NCI-H69 (cell line): ENCODE measurements around the gene TIMELESS.
"Not testable (repeated sequence)": the region's sequence is repeated elsewhere in the genome, so short reads cannot be mapped to it uniquely, and the experiment has no call there.

Experiments used
- DNase-seq: peaks from one replicate; lab custom pipeline; 2025; lab: John Stamatoyannopoulos, UW

Gene TIMELESS

GRCh38 chr12:56448860-56449621, at the start of gene TIMELESS:
Gene TIMELESS, minus strand, starts transcription at chr12:56449426. Its CDS starts 15,256 bp downstream, at chr12:56434170.
- peak; percentile 97 for DNase-seq

DNA sequence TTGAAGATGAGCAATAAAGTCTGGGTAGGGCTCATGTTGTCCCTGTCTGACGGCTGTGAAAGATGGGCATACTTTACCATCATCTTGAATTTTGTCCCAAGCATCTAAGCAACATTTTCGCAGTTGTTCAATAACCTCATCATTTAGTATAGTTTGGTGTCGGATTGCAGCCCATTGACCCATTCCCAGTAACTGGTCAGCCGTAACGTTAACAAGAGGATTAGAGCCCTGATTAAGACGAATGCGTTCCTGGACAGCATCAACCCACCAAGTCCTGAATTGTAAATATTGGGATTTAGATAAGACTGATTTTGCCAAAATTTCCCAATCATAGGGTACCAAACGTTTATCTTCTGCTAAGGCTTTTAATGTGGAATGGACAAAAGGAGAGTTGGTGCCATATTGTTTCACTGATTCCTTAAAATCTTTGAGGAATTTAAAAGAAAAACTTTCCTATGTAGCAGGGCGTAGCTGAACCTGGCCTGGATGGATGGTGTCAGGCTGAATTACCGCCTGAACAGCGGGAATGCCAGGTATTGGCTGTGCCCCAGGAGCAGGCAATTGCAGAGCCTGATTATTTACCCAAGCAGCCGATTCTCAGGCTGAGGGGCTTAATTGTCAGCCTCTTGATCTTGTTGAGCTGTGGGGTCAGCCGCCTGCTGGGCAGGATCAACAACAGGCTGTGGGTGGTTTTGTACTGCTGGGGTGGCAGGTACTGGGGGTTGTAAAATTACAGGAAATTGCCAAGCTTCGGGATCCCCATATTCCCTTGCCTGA, 49.1 kb upstream of the TIMELESS start:
- DNase-seq, result peak; percentile 95

- DNase-seq, result peak; percentile 50
Measured at GRCh38 chr12:56496704-56497103, 47.5 kb upstream of the TIMELESS start.

- not testable (repeated sequence) for DNase-seq
Measured at GRCh38 chr12:56494481-56494880, 45.3 kb upstream of the TIMELESS start.

- DNase-seq, result not testable (repeated sequence)
Measured at GRCh38 chr12:56494106-56494415, 44.8 kb upstream of the TIMELESS start.

DNA sequence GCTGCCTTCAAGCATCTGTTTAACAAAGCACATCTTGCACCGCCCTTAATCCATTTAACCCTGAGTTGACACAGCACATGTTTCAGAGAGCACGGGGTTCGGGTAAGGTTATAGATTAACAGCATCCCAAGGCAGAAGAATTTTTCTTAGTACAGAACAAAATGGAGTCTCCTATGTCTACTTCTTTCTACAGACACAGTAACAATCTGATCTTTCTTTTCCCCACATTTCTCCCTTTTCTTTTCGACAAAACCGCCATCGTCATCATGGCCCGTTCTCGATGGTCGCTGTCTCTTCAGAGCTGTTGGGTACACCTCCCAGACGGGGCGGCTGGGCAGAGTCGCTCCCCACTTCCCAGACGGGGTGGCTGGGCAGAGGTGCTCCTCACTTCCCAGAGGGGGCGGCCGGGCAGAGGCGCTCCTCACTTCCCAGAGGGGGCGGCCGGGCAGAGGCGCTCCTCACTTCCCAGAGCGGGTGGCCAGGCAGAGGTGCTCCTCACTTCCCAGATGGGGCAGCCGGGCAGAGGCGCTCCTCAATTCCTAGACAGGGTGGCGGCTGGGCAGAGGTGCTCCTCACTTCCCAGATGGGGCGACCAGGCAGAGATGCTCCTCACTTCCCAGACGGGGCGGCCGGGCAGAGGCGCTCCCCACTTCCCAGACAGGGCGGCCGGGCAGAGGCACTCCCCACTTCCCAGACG, 44.3 kb upstream of the TIMELESS start:
- DNase-seq, result not testable (repeated sequence)

DNA sequence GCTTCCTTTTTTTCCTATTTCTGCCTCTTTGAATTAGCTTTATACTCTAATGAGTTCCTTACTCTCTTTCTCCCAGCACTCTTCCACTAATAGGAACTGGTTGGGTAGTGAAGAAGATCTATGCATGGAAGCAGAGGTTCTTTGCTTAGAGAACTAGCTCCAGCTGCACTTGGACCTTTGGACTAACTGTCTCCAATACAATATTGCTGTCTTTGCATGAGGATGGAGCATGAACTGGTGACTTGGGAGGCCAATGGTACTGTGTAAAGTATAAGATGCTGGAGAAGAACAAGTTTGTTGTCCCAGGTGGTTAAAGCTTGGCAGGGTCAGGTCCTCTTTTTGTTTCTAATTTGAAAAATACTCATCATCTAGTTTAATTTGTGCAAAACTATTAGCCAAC, 41.1 kb upstream of the TIMELESS start:
- DNase-seq, result no peak

DNA sequence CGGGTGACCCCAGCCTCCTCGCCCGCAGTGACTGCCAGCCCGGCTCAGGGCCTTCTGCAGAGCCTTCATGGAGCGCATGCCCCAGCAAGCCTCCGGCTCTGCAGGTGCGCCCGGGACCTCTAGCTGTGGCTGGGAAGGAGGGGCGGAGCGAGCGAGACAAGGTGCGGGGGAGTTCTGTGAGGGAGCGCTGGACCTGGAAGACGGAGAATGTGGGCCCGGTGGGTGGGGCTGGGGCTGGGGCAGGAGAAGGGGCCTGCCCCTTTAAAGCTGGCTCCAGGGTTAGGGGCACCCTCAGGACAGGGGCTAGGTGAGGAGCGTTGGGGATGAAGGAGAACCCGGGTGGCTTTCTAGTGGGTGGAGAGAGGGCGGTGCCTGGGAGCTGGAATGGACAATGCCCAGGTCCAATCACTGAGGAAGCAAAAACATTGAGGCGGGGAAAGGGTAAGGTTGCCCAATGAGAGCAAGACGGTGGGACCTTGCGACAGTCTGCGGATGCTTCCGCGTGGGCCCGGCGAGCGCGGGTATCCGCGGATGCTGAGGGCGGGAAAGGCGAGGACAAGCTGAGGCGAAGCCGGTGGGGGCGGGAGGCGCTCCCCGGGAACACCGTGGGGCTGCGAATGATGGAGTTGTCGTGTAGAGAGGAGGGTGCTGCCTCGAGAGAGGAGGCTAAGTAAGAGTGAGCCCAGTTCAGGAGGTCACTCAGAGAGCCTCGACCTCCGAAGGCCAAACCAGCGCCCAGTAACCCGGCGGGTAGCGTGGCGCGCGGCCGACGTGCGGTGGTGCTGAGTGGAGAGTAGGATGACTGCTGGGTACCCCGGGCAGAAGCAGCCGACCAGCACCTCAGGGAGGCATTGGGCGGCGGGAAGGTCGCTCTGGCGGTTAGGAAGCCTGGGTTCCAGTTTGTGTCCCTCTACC, 39.1 kb upstream of the TIMELESS start, which contains the start of gene GLS2:
Gene GLS2 (minus strand): TSS at position 121 of the 915 bp plus-strand sequence. CDS start 43 bp downstream, at position 78.
- peak; percentile 84 for DNase-seq

- DNase-seq, result peak; percentile 81
Measured at GRCh38 chr12:56487448-56488040, 38.3 kb upstream of the TIMELESS start.

GRCh38 chr12:56486694-56487093, 37.5 kb upstream of the TIMELESS start:
- DNase-seq, result no peak

DNA sequence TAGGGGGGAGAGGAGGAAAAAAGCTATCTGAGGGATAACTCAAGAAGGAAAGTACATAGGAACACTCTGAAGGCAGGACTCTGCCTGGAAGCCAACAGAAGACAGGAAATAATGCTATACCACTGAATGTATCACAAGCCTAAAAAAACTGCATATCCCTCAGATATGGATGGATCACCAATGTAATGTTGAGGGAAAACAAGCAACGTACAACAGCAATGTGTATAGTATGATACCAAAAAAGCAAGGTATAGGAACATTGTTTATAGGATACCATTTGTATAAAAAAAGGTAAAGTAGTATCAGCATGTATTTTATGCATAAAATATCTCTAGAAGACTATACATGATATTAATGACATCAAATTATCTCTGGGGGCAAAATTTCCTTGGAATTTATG, 35.3 kb upstream of the TIMELESS start:
- no peak for DNase-seq

DNA sequence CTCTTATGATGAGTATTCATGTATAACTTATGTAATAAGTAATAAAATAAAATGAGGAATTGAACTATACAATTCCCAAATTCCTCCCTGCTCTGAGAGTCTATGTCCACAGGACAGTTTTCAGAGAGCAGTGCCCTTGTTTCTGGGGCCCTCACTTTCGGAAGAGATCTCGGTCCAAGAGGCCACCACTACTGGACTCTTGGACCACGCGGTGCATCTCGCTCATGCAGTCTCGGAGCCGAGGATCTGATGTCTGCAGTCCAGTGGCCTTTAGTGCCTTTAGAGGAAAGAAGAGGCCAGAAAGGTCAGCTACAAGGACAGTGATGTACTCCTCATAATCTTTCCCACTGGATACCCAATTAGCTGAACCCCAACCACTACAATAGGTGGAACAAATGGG, 30.4 kb upstream of the TIMELESS start:
- no peak for DNase-seq

DNA sequence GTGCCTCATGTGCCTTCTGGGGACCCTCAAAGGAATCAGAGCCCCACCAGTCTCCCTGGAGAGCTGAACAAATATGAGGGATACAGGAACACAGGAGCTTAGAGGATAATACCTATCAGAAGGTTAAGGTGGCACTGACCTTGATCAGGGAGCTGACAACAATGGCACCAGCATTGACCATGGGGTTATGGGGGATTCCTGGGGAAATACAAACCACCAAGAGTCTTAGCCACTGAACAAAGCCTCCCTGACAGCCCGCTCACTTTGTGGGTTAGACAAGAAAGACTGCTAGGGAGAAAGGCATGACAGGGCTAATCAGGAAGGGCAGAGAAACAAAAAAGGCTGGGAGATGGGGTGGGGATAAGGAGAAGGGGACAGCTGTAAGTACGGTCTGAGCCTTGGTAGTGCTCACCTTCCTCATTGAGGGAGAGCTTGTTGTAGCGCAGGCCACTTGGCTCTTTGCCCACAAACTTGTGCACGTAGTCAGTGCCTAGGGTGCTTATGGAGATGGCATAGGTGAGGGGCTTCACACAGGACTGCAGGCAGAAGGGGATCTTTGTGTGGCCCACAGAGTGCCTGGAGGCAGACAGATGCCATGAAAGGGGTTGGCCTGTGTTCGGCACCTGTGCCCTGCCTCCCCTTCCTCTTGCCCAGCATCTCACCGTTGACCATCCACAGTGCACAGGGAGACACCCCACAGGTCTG, 28.4 kb upstream of the TIMELESS start:
- DNase-seq, result no peak

DNA sequence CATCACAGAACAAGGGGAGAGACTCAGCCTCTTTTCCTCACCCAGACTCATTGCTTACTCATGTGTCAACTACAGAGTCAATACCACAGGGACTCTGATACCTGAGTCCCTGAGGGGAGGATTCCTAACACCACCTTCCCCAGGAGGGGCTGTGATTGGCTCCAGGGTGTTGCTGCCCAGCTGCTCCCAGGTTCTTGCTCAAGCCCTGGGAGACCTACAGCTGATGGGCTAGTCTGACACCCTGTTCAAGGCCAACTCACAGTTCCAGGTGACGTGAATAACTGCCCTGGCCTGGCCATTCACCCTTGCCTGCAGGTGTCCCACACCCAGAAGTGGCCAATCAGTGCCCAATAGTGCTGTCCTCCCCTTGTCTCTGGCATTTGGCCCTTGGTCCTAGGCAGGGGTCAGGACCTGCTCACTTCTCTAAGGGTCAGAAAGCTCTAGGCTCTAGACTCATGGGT, 27.8 kb upstream of the TIMELESS start:
- DNase-seq, result no peak

DNA sequence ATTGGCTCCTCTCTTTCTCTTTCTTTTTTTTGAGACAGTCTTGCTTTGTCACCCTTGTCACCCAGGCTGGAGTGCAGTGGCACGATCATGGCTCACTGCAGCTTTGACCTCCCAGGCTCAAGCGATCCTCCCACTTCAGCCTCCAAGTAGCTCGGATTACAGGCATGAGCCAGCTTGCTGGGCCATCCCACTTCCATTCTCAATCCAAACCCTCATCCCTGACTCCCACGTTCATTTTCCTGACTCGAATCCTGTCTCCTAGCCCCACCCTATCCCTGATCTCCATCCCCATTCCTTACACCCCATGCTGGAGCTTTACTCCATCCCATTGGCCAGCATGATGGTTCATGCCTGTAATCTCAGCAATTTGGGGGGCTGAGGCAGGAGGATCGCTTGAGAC, 26.9 kb upstream of the TIMELESS start:
- DNase-seq, result no peak

- no peak for DNase-seq
Measured at GRCh38 chr12:56474389-56474788, 25.2 kb upstream of the TIMELESS start.

DNA sequence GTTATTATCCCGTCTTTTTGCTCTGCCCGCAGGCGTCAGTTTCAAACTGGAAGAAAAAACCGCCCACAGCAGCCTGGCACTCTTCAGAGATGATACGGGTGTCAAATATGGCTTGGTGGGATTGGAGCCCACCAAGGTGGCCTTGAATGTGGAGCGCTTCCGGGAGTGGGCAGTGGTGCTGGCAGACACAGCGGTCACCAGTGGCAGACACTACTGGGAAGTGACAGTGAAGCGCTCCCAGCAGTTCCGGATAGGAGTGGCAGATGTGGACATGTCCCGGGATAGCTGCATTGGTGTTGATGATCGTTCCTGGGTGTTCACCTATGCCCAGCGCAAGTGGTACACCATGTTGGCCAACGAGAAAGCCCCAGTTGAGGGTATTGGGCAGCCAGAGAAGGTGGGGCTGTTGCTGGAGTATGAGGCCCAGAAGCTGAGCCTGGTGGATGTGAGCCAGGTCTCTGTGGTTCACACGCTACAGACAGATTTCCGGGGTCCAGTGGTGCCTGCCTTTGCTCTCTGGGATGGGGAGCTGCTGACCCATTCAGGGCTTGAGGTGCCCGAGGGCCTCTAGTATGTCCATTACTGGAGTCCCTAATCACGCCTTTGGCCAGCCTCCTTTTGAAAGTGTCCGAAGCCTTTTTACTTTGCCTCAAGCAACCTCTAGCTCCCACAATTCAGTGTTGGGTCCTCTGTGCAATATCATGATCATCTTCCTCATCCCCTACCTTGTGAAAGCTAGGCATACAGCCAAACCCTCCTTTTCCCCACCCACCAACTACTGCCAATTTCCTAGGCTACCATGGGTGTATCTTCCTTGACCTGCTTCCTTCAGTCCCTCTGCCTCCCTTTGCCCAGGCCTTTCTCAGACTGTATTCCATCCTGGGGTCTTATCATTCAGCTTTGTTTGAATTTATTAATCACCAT, 20.0 kb upstream of the TIMELESS start:
- peak; percentile 57 for DNase-seq

DNA sequence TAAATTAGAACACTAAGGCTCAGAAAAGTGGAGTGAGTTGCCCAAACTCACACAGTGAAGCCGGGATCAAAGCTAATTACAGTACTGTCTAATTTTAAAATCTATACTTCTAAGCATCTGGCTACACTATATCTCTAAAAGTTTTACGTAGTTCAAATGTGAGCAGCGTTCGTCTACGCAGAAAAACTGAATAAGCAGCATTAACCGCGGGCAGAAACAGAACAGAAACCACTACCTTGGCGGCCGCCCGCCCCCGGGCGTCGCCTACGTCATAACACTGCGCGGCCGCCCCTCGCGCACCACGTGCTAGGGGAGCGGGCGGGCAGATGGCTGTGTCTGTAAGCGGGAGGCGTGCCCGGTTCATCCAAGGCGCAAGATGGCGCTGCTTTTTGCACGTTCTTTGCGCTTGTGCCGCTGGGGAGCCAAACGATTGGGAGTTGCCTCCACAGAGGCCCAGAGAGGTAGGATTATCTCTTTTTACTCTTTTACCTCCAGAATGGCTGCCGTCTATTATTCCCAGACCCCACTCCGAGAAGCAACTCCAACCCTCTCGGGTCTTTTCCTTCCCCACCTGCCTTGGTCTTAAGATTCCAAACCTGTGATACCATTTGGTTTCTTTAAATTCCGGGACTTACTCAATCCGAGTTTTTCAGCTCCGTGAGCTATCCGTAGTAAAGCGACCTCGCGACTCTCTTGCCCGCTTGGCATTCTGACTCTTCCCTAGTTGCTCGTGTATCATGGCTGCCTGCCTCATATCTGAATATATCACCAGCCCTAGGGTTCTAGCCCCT, 19.2 kb upstream of the TIMELESS start, which contains the start of gene SPRYD4:
Gene SPRYD4 (plus strand): TSS at position 363 of the 791 bp plus-strand sequence. CDS start 14 bp downstream, at position 377.
- DNase-seq, result peak; percentile 98
